H9 (cell line): Measurements from ENCODE around the gene USP20. TPM values are rescaled to one million over a fixed set of nuclear protein-coding genes. Genes with fewer than 3 reads are reported as not detected.

Experiments
- DNase-seq: peaks from one replicate; pipeline ENCODE4 v3.0.0-alpha.2; 2017
- H2AFZ ChIP-seq: one replicate; pipeline ENCODE4 v1.6.1; 2013; ENCODE audit warnings: mild to moderate bottlenecking, low read length, control low read depth, moderate library complexity
- H2AK5ac ChIP-seq: 2 replicates; pipeline ENCODE4 v1.6.1; 2013; ENCODE audit warnings: low read length, control low read depth, mixed read lengths; ENCODE audit not compliant: insufficient read length
- H2BK120ac ChIP-seq: one replicate; pipeline ENCODE4 v1.6.1; 2013; ENCODE audit warnings: low read depth, mild to moderate bottlenecking, low read length, control low read depth, inconsistent platforms; ENCODE audit not compliant: poor library complexity, severe bottlenecking
- H2BK12ac ChIP-seq: 2 replicates; pipeline ENCODE4 v1.6.1; 2013; ENCODE audit warnings: low read length, control low read depth, mixed read lengths, low read depth; ENCODE audit not compliant: insufficient read length
- H2BK15ac ChIP-seq: 2 replicates; pipeline ENCODE4 v1.6.1; 2013; ENCODE audit warnings: low read depth, low read length, control low read depth
- H2BK20ac ChIP-seq: one replicate; pipeline ENCODE4 v1.6.1; 2013; ENCODE audit warnings: low read depth, mild to moderate bottlenecking, low read length, control low read depth, inconsistent platforms; ENCODE audit not compliant: poor library complexity, severe bottlenecking
- H2BK5ac ChIP-seq: 2 replicates; pipeline ENCODE4 v1.6.1; 2013; ENCODE audit warnings: low read length, control low read depth, mixed read lengths; ENCODE audit not compliant: insufficient read length
- H3K14ac ChIP-seq: 2 replicates; pipeline ENCODE4 v1.6.1; 2013; ENCODE audit warnings: low read length, control low read depth; ENCODE audit not compliant: insufficient read depth
- H3K18ac ChIP-seq: 2 replicates; pipeline ENCODE4 v1.6.1; 2013; ENCODE audit warnings: low read depth, mild to moderate bottlenecking, mixed read lengths, low read length, control low read depth; ENCODE audit not compliant: insufficient read length
- H3K23ac ChIP-seq: 2 replicates; pipeline ENCODE4 v1.6.1; 2013; ENCODE audit warnings: low read length, control low read depth, mixed read lengths, low read depth; ENCODE audit not compliant: insufficient read length
- H3K23me2 ChIP-seq: 2 replicates; pipeline ENCODE4 v1.6.1; 2013; ENCODE audit warnings: low read depth, mild to moderate bottlenecking, mixed read lengths, low read length, control low read depth; ENCODE audit not compliant: insufficient read length, poor library complexity, severe bottlenecking
- H3K27ac ChIP-seq: 2 replicates; pipeline ENCODE4 v1.5.1; 2013; ENCODE audit warnings: low read length, control low read depth, mixed read lengths, low read depth; ENCODE audit not compliant: insufficient read length
- H3K27me3 ChIP-seq: 2 replicates; pipeline ENCODE4 v1.6.1; 2013; ENCODE audit warnings: low read length, control low read depth, inconsistent platforms; ENCODE audit not compliant: insufficient read depth
- H3K4ac ChIP-seq: 2 replicates; pipeline ENCODE4 v1.6.1; 2013; ENCODE audit warnings: low read depth, mild to moderate bottlenecking, control low read depth, inconsistent platforms, low read length, moderate library complexity
- H3K4me1 ChIP-seq: 2 replicates; pipeline ENCODE4 v1.6.1; 2013; ENCODE audit warnings: low read length, control low read depth, inconsistent platforms; ENCODE audit not compliant: insufficient read depth
- H3K4me2 ChIP-seq: 2 replicates; pipeline ENCODE4 v1.6.1; 2013; ENCODE audit warnings: low read length, control low read depth, mixed read lengths; ENCODE audit not compliant: insufficient read length, insufficient read depth
- H3K56ac ChIP-seq: 2 replicates; pipeline ENCODE4 v1.6.1; 2013; ENCODE audit warnings: low read depth, mild to moderate bottlenecking, mixed read lengths, low read length, control low read depth; ENCODE audit not compliant: insufficient read length
- H3K79me1 ChIP-seq: 2 replicates; pipeline ENCODE4 v1.6.1; 2013; ENCODE audit warnings: low read depth, mild to moderate bottlenecking, moderate library complexity, low read length, control low read depth, inconsistent platforms; ENCODE audit not compliant: insufficient read depth, poor library complexity, severe bottlenecking
- H3K79me2 ChIP-seq: 2 replicates; pipeline ENCODE4 v1.6.1; 2013; ENCODE audit warnings: low read length, control low read depth, inconsistent platforms; ENCODE audit not compliant: insufficient read depth
- H3K9ac ChIP-seq: 2 replicates; pipeline ENCODE4 v1.6.1; 2013; ENCODE audit warnings: low read length, control low read depth, mixed read lengths; ENCODE audit not compliant: insufficient read length; ENCODE audit errors: extremely low read depth
- H3K9me3 ChIP-seq: one replicate; pipeline ENCODE4 v1.6.1; 2013; ENCODE audit warnings: low read depth, low read length, inconsistent platforms; ENCODE audit not compliant: control insufficient read depth
- H3T11ph ChIP-seq: one replicate; pipeline ENCODE4 v1.6.1; 2013; ENCODE audit warnings: mild to moderate bottlenecking, low read length, control low read depth, inconsistent platforms
- H4K20me1 ChIP-seq: one replicate; pipeline ENCODE4 v1.6.1; 2013; ENCODE audit not compliant: control insufficient read depth, insufficient read length, insufficient read depth
- H4K5ac ChIP-seq: 2 replicates; pipeline ENCODE4 v1.6.1; 2013; ENCODE audit warnings: low read depth, mild to moderate bottlenecking, mixed read lengths, low read length, control low read depth; ENCODE audit not compliant: insufficient read length
- H4K8ac ChIP-seq: replicated peaks from 2 replicates; pipeline ENCODE4 v1.6.1; 2013; ENCODE audit warnings: low read length, control low read depth, mixed read lengths, low read depth; ENCODE audit not compliant: insufficient read length
- H4K91ac ChIP-seq: 2 replicates; pipeline ENCODE4 v1.6.1; 2013; ENCODE audit warnings: low read depth, mild to moderate bottlenecking, moderate library complexity, mixed read lengths, low read length, control low read depth; ENCODE audit not compliant: insufficient read length
- H3K27ac Mint-ChIP-seq, 3 experiments: 2 replicates in 2 of 3; 3 replicates in 1 of 3; pipeline ENCODE4 v1.8.0; 2020 to 2021; ENCODE audit warnings: mixed read lengths in 3 of 3, mild to moderate bottlenecking in 1 of 3, moderate library complexity in 1 of 3
- H3K27me3 Mint-ChIP-seq: 2 replicates; pipeline ENCODE4 v1.8.0; 2021; ENCODE audit warnings: low read depth, mild to moderate bottlenecking, moderate library complexity, mixed read lengths
- H3K36me3 Mint-ChIP-seq, 3 experiments: 2 replicates in 2 of 3; 3 replicates in 1 of 3; pipeline ENCODE4 v1.8.0; 2020 to 2021; ENCODE audit warnings: low read depth in 3 of 3, mixed read lengths in 3 of 3; ENCODE audit not compliant: insufficient read depth in 1 of 3
- H3K4me1 Mint-ChIP-seq, 2 experiments: 2 replicates each; pipeline ENCODE4 v1.8.0; 2020; ENCODE audit warnings: mixed read lengths in 2 of 2
- H3K4me3 Mint-ChIP-seq, 2 experiments: 2 replicates in 1 of 2; 3 replicates in 1 of 2; pipeline ENCODE4 v1.8.0; 2020 to 2021; ENCODE audit warnings: mild to moderate bottlenecking in 2 of 2, mixed read lengths in 2 of 2, moderate library complexity in 1 of 2
- H3K9me3 Mint-ChIP-seq, 2 experiments: 2 replicates in 1 of 2; 3 replicates in 1 of 2; pipeline ENCODE4 v1.8.0; 2020; ENCODE audit warnings: mild to moderate bottlenecking in 2 of 2, mixed read lengths in 2 of 2, moderate library complexity in 1 of 2
- CTCF ChIP-seq: fragments of 200-600 bp; sonication (generic); conservative IDR thresholded peaks from 3 replicates; pipeline ENCODE4 v1.8.0; 2021; ENCODE audit warnings: antibody characterized with exemption, mild to moderate bottlenecking
- WGBS: extraction: QIAGEN DNeasy Blood & Tissue Kit; methylation state at CpG from one replicate; pipeline ENCODE4 v1.1.7; 2013; ENCODE audit warnings: missing lambda C conversion rate, low lambda C conversion rate, mixed read lengths; ENCODE audit not compliant: insufficient read length; ENCODE audit errors: extremely low coverage; 5-methylcytosine and 5-hydroxymethylcytosine counted together
- total RNA-seq: library from RNA; stranded (reverse); gene quantifications from 2 replicates; pipeline ENCODE4 v1.2.1, GENCODE V29; 2021

The USP20 gene
- total RNA-seq, 1 experiment from 2014 or later: 20.9 TPM

DNA sequence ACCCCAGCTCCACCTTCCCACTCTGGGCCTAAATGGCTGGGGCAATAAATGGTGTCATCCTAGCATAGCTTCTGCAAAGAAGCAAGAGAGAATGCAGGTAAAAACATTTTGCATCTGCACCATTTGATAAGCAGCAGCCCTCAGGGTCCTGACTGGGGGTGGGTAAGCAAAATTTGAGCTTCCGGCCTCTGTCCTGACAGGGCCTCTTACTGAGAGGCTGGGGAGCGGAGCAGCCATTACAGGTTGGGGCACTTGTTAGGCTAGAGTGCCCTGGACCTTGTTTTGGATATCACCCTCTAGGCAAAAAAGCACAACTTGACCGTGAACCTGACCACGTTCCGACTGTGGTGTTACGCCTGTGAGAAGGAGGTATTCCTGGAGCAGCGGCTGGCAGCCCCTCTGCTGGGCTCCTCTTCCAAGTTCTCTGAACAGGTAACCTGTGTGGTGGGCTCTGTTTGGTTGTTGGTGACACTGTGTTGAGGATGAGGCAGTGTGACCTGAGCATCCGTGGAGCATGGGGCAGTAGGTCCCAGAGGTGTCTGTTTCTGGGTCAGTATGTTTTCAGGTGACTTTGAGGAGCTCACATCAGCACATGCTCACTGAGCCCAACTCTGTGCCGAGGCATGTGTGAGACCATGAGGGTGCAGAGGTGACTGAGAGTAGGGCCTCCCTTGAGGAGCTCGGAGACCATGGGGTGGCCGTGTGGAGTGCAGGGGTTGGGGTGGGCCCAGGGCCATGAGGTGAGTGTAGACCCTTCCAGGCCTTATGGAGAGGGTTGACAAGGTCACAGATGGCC, 23.1 kb downstream of the USP20 start:
- Mint-ChIP-seq H3K4me3 (no peak overlapping the region), H3K36me3 (peaks cover 7 to 46% (median 20%) of the 10 kb centered on the region in 3 experiments; a peak in 6 of 7 replicates), H3K27ac (no peak overlapping the region; a peak in 1 of 7 replicates), H3K27me3 (no peaks in the 10 kb centered on the region), H3K4me1 (no peaks in the 10 kb centered on the region), H3K9me3 (no peaks in the 10 kb centered on the region)
- no peak overlapping the region for H4K91ac ChIP-seq
- H3K79me2 ChIP-seq: no peaks in the 10 kb centered on the region
- no peak overlapping the region for H3K4me2 ChIP-seq
- H2BK12ac ChIP-seq: no peak overlapping the region
- H4K5ac ChIP-seq: no peak overlapping the region
- H3K14ac ChIP-seq: no peak overlapping the region
- H3K79me1 ChIP-seq: no peaks in the 10 kb centered on the region
- no peak overlapping the region for H2BK20ac ChIP-seq
- WGBS: no CpG with 5 or more reads among the region's 11 CpGs
- H3K27me3 ChIP-seq: no peaks in the 10 kb centered on the region
- H2AFZ ChIP-seq: no peak overlapping the region
- H3K56ac ChIP-seq: no peak overlapping the region
- H2BK15ac ChIP-seq: no peak overlapping the region
- no peak overlapping the region for H4K8ac ChIP-seq
- H2AK5ac ChIP-seq: no peak overlapping the region
- DNase-seq: no peak
- TF ChIP-seq CTCF: no peak
- no peak overlapping the region for H2BK120ac ChIP-seq
- H4K20me1 ChIP-seq: no peaks in the 10 kb centered on the region
- no peak overlapping the region for H2BK5ac ChIP-seq
- no peak overlapping the region for H3K4ac ChIP-seq
- H3K27ac ChIP-seq: no peak overlapping the region
- H3K23ac ChIP-seq: no peak overlapping the region
- no peak overlapping the region for H3T11ph ChIP-seq
- H3K9me3 ChIP-seq: no peaks in the 10 kb centered on the region
- no peaks in the 10 kb centered on the region for H3K23me2 ChIP-seq
- no peak overlapping the region for H3K9ac ChIP-seq
- no peaks in the 10 kb centered on the region for H3K4me1 ChIP-seq
- no peak overlapping the region for H3K18ac ChIP-seq
